Measurements from ENCODE around the gene KRTAP16-1. TPM values are rescaled to one million over a fixed set of nuclear protein-coding genes. Genes with fewer than 3 reads are reported as not detected.

Gene KRTAP16-1
- total RNA-seq, 1 donor from 2014 or later, result not detected

- DNase-seq (no peak), ATAC-seq (no peak)
- intact Hi-C loops (cut with DNase I), result no loop called here
- no peaks in the 10 kb centered on the region for H3K36me3 ChIP-seq
- H3K4me1 ChIP-seq, result peaks cover 11% of the 10 kb centered on the region
- no peaks in the 10 kb centered on the region for H3K9me3 ChIP-seq
- H3K27ac ChIP-seq, result no peak overlapping the region
- no peak overlapping the region for H3K4me3 ChIP-seq
- peaks cover 8% of the 10 kb centered on the region for H3K27me3 ChIP-seq (ENCODE audit: low read depth)
- no peak for TF ChIP-seq CTCF (IDR thresholded peaks at IDR 0.05)
Observed at GRCh38 chr17:41304091-41304490, 5.0 kb downstream of the KRTAP16-1 start.

GRCh38 chr17:41302981-41303380 is 6.1 kb downstream of the KRTAP16-1 start:
- H3K9me3 ChIP-seq, result no peaks in the 10 kb centered on the region
- H3K36me3 ChIP-seq, result no peaks in the 10 kb centered on the region
- H3K27me3 ChIP-seq (ENCODE audit: low read depth), result peaks cover 3% of the 10 kb centered on the region
- peaks cover 2% of the 10 kb centered on the region for H3K4me1 ChIP-seq
- TF ChIP-seq CTCF (IDR thresholded peaks at IDR 0.05), result no peak
- no peak overlapping the region for H3K4me3 ChIP-seq
- no peak overlapping the region for H3K27ac ChIP-seq
- intact Hi-C loops (cut with DNase I), result no loop called here
- DNase-seq (no peak), ATAC-seq (no peak)

GRCh38 chr17:41301916-41302901 is 6.9 kb downstream of the KRTAP16-1 start, which contains the start of gene KRTAP29-1:
KRTAP29-1 (minus strand) TSS chr17:41302851; CDS start chr17:41302851, 0 bp downstream.
- Histone ChIP-seq H3K27me3 (ENCODE audit: low read depth) (no peaks in the 10 kb centered on the region), H3K36me3 (no peaks in the 10 kb centered on the region), H3K27ac (no peak within 1 kb of the TSS), H3K9me3 (no peaks in the 10 kb centered on the region), H3K4me1 (no peaks in the 10 kb centered on the region), H3K4me3 (no peak within 1 kb of the TSS)
- ATAC-seq (no peak), DNase-seq (no peak)
- no peak for TF ChIP-seq CTCF (IDR thresholded peaks at IDR 0.05)
- intact Hi-C loops (cut with DNase I), result no loop called here

GRCh38 chr17:41301204-41301790 is 7.8 kb downstream of the KRTAP16-1 start:
- Histone ChIP-seq H3K4me3 (no peak overlapping the region), H3K27me3 (ENCODE audit: low read depth) (no peaks in the 10 kb centered on the region), H3K36me3 (no peaks in the 10 kb centered on the region), H3K27ac (no peak overlapping the region), H3K4me1 (no peaks in the 10 kb centered on the region), H3K9me3 (no peaks in the 10 kb centered on the region)
- no peak for TF ChIP-seq CTCF (IDR thresholded peaks at IDR 0.05)
- no peak for DNase-seq
- ATAC-seq, result no peak
- intact Hi-C loops (cut with DNase I), result no loop called here

GRCh38 chr17:41298458-41299135 is 10.5 kb downstream of the KRTAP16-1 start:
- no peak for TF ChIP-seq CTCF (IDR thresholded peaks at IDR 0.05)
- DNase-seq, result no peak
- intact Hi-C loops (cut with DNase I), result no loop called here

More at GRCh38 chr17:41298458-41299135, 10.5 kb downstream of the KRTAP16-1 start:
- Histone ChIP-seq H3K27me3 (ENCODE audit: low read depth) (no peaks in the 10 kb centered on the region), H3K27ac (no peak overlapping the region), H3K9me3 (no peaks in the 10 kb centered on the region), H3K4me3 (no peak overlapping the region), H3K36me3 (no peaks in the 10 kb centered on the region), H3K4me1 (no peaks in the 10 kb centered on the region)
- ATAC-seq, result no peak
